ENCODE results near the gene JDP2.

JDP2 gene

GRCh38 chr14:75432411-75432810 lies 4.6 kb downstream of the JDP2 start:
- no peak overlapping the region for H2BK12ac ChIP-seq (ENCODE audit: low read length)
- H3K23ac ChIP-seq (ENCODE audit: low read length) = no peak overlapping the region
- H4K12ac ChIP-seq (ENCODE audit: low read depth, low read length) = no peak overlapping the region
- DNase-seq = no peak
- no peak overlapping the region for H3K4me3 ChIP-seq (ENCODE audit: low read depth, low read length)
- no peaks in the 10 kb centered on the region for H3K27me3 ChIP-seq (ENCODE audit: insufficient read depth, low read length)
- WGBS (ENCODE audit: extremely low coverage, insufficient coverage, insufficient read length) = no CpG with 5 or more reads among the region's 8 CpGs
- peaks cover 35% of the 10 kb centered on the region for H3K79me2 ChIP-seq (ENCODE audit: control insufficient read depth, insufficient read depth, low read length, poor library complexity)
- no peak overlapping the region for H4K8ac ChIP-seq (ENCODE audit: low read depth, low read length)
- no peak overlapping the region for H3K4me2 ChIP-seq (ENCODE audit: low read length)
- H3K18ac ChIP-seq (ENCODE audit: low read length) = no peak overlapping the region
- H3K27ac ChIP-seq (ENCODE audit: low read depth, low read length) = no peak overlapping the region
- peaks cover 21% of the 10 kb centered on the region for H3K79me1 ChIP-seq (ENCODE audit: low read length)
- peaks cover 22 to 28% of the 10 kb centered on the region in 2 experiments for H3K36me3 ChIP-seq (ENCODE audit: control insufficient read depth in 1 of 2, insufficient read depth in 2 of 2, low read length in 2 of 2)
- peaks cover 38 to 46% of the 10 kb centered on the region in 2 experiments for H3K4me1 ChIP-seq (ENCODE audit: control insufficient read depth in 1 of 2, insufficient read depth in 2 of 2, low read length in 2 of 2)
- no peak overlapping the region for H2BK120ac ChIP-seq (ENCODE audit: insufficient read depth, low read length, poor library complexity)
- no peak overlapping the region for H4K91ac ChIP-seq (ENCODE audit: low read depth, low read length)
- no peak overlapping the region for H3K14ac ChIP-seq (ENCODE audit: low read length)
- no peak overlapping the region for H2AK5ac ChIP-seq (ENCODE audit: low read length)
- no peak overlapping the region for H2AFZ ChIP-seq (ENCODE audit: insufficient read depth, low read length, poor library complexity)
- H3K4ac ChIP-seq (ENCODE audit: low read depth, low read length) = no peak overlapping the region
- H3K9ac ChIP-seq (ENCODE audit: low read length) = no peak overlapping the region
- no peak overlapping the region for H2BK5ac ChIP-seq (ENCODE audit: low read depth, low read length, poor library complexity)
- peaks cover 1% of the 10 kb centered on the region for H3K9me3 ChIP-seq (ENCODE audit: insufficient read depth, low read depth, low read length)

- Histone ChIP-seq H3K9me3 (ENCODE audit: insufficient read depth, low read depth, low read length) (peaks cover 1% of the 10 kb centered on the region), H2BK5ac (ENCODE audit: low read depth, low read length, poor library complexity) (no peak overlapping the region), H2AFZ (ENCODE audit: insufficient read depth, low read length, poor library complexity) (no peak overlapping the region), H3K79me2 (ENCODE audit: control insufficient read depth, insufficient read depth, low read length, poor library complexity) (peaks cover 28% of the 10 kb centered on the region), H3K4ac (ENCODE audit: low read depth, low read length) (no peak overlapping the region), H2BK12ac (ENCODE audit: low read length) (no peak overlapping the region), H3K23ac (ENCODE audit: low read length) (no peak overlapping the region), H2AK5ac (ENCODE audit: low read length) (no peak overlapping the region), H3K9ac (ENCODE audit: low read length) (no peak overlapping the region), H3K4me1 (ENCODE audit: control insufficient read depth in 1 of 2, insufficient read depth in 2 of 2, low read length in 2 of 2) (peaks cover 42 to 49% of the 10 kb centered on the region in 2 experiments), H3K4me3 (ENCODE audit: low read depth, low read length) (no peak overlapping the region), H3K14ac (ENCODE audit: low read length) (no peak overlapping the region), H4K8ac (ENCODE audit: low read depth, low read length) (no peak overlapping the region), H2BK120ac (ENCODE audit: insufficient read depth, low read length, poor library complexity) (no peak overlapping the region), H3K4me2 (ENCODE audit: low read length) (no peak overlapping the region), H3K79me1 (ENCODE audit: low read length) (peaks cover 14% of the 10 kb centered on the region), H3K18ac (ENCODE audit: low read length) (no peak overlapping the region), H3K27me3 (ENCODE audit: insufficient read depth, low read length) (no peaks in the 10 kb centered on the region), H3K27ac (ENCODE audit: low read depth, low read length) (peak overlapping the region; percentile 78), H4K91ac (ENCODE audit: low read depth, low read length) (no peak overlapping the region), H3K36me3 (ENCODE audit: control insufficient read depth in 1 of 2, insufficient read depth in 2 of 2, low read length in 2 of 2) (peaks cover 32 to 39% of the 10 kb centered on the region in 2 experiments), H4K12ac (ENCODE audit: low read depth, low read length) (no peak overlapping the region)
- DNase-seq = no peak
- no CpG with 5 or more reads among the region's 6 CpGs for WGBS (ENCODE audit: extremely low coverage, insufficient coverage, insufficient read length)
Measured at GRCh38 chr14:75433631-75434071, 5.8 kb downstream of the JDP2 start.

GRCh38 chr14:75434138-75434889 lies 6.5 kb downstream of the JDP2 start:
- Histone ChIP-seq H3K27me3 (ENCODE audit: insufficient read depth, low read length) (no peaks in the 10 kb centered on the region), H2AK5ac (ENCODE audit: low read length) (no peak overlapping the region), H2BK12ac (ENCODE audit: low read length) (no peak overlapping the region), H3K23ac (ENCODE audit: low read length) (no peak overlapping the region), H4K91ac (ENCODE audit: low read depth, low read length) (no peak overlapping the region), H4K12ac (ENCODE audit: low read depth, low read length) (no peak overlapping the region), H3K9me3 (ENCODE audit: insufficient read depth, low read depth, low read length) (peaks cover 1% of the 10 kb centered on the region), H3K4me2 (ENCODE audit: low read length) (peak overlapping the region; percentile 57), H3K4me3 (ENCODE audit: low read depth, low read length) (no peak overlapping the region), H3K79me2 (ENCODE audit: control insufficient read depth, insufficient read depth, low read length, poor library complexity) (peaks cover 23% of the 10 kb centered on the region), H3K9ac (ENCODE audit: low read length) (no peak overlapping the region), H3K36me3 (ENCODE audit: control insufficient read depth in 1 of 2, insufficient read depth in 2 of 2, low read length in 2 of 2) (peaks cover 38 to 45% of the 10 kb centered on the region in 2 experiments), H3K4me1 (ENCODE audit: control insufficient read depth in 1 of 2, insufficient read depth in 2 of 2, low read length in 2 of 2) (peaks cover 38 to 43% of the 10 kb centered on the region in 2 experiments), H4K8ac (ENCODE audit: low read depth, low read length) (no peak overlapping the region), H3K79me1 (ENCODE audit: low read length) (peaks cover 7% of the 10 kb centered on the region), H3K14ac (ENCODE audit: low read length) (no peak overlapping the region), H3K4ac (ENCODE audit: low read depth, low read length) (no peak overlapping the region), H3K18ac (ENCODE audit: low read length) (peak overlapping the region; percentile 11), H2BK5ac (ENCODE audit: low read depth, low read length, poor library complexity) (no peak overlapping the region), H2AFZ (ENCODE audit: insufficient read depth, low read length, poor library complexity) (no peak overlapping the region), H3K27ac (ENCODE audit: low read depth, low read length) (peak overlapping the region; percentile 78), H2BK120ac (ENCODE audit: insufficient read depth, low read length, poor library complexity) (peak overlapping the region; percentile 31)
- no peak for DNase-seq
- WGBS (ENCODE audit: extremely low coverage, insufficient coverage, insufficient read length) = no CpG with 5 or more reads among the region's 6 CpGs

- peak overlapping the region; percentile 91 for H2BK12ac ChIP-seq (ENCODE audit: low read length)
- H3K4me1 ChIP-seq (ENCODE audit: control insufficient read depth in 1 of 2, insufficient read depth in 2 of 2, low read length in 2 of 2) = peaks cover 33 to 37% of the 10 kb centered on the region in 2 experiments
- H3K4me2 ChIP-seq (ENCODE audit: low read length) = peak overlapping the region; percentile 15
- no peak overlapping the region for H3K9ac ChIP-seq (ENCODE audit: low read length)
- H3K18ac ChIP-seq (ENCODE audit: low read length) = peak overlapping the region; percentile 69
- no peak overlapping the region for H3K23ac ChIP-seq (ENCODE audit: low read length)
- peak overlapping the region; percentile 48 for H4K91ac ChIP-seq (ENCODE audit: low read depth, low read length)
- no peak overlapping the region for H3K4me3 ChIP-seq (ENCODE audit: low read depth, low read length)
- no peaks in the 10 kb centered on the region for H3K27me3 ChIP-seq (ENCODE audit: insufficient read depth, low read length)
- H3K27ac ChIP-seq (ENCODE audit: low read depth, low read length) = peak overlapping the region; percentile 40
- H2AK5ac ChIP-seq (ENCODE audit: low read length) = peak overlapping the region; percentile 21
- peak overlapping the region; percentile 18 for H2BK120ac ChIP-seq (ENCODE audit: insufficient read depth, low read length, poor library complexity)
- peak overlapping the region; percentile 81 for H3K4ac ChIP-seq (ENCODE audit: low read depth, low read length)
- H3K36me3 ChIP-seq (ENCODE audit: control insufficient read depth in 1 of 2, insufficient read depth in 2 of 2, low read length in 2 of 2) = peaks cover 42 to 50% of the 10 kb centered on the region in 2 experiments
- H4K12ac ChIP-seq (ENCODE audit: low read depth, low read length) = no peak overlapping the region
- H3K79me1 ChIP-seq (ENCODE audit: low read length) = peaks cover 7% of the 10 kb centered on the region
- H2AFZ ChIP-seq (ENCODE audit: insufficient read depth, low read length, poor library complexity) = no peak overlapping the region
- H3K9me3 ChIP-seq (ENCODE audit: insufficient read depth, low read depth, low read length) = peaks cover 1% of the 10 kb centered on the region
- H4K8ac ChIP-seq (ENCODE audit: low read depth, low read length) = peak overlapping the region; percentile 46
- peak overlapping the region; percentile 63 for H2BK5ac ChIP-seq (ENCODE audit: low read depth, low read length, poor library complexity)
- no CpG with 5 or more reads among the region's 9 CpGs for WGBS (ENCODE audit: extremely low coverage, insufficient coverage, insufficient read length)
- no peak for DNase-seq
- peak overlapping the region; percentile 64 for H3K14ac ChIP-seq (ENCODE audit: low read length)
- peaks cover 21% of the 10 kb centered on the region for H3K79me2 ChIP-seq (ENCODE audit: control insufficient read depth, insufficient read depth, low read length, poor library complexity)
Measured at GRCh38 chr14:75434890-75435248, 7.0 kb downstream of the JDP2 start.

Measured in trophoblast cell (in vitro differentiated cells and primary cell).